Smooth muscle cell (in vitro differentiated cells): ENCODE data around the gene MPIG6B. TPM values are rescaled to one million over a fixed set of nuclear protein-coding genes. Genes with fewer than 3 reads are reported as not detected.

Source experiments
- DNase-seq: peaks from one replicate; lab custom pipeline; 2025; ENCODE audit not compliant: unreplicated experiment; lab: John Stamatoyannopoulos, UW
- H2AFZ ChIP-seq: fragments of 200-600 bp; sonication (generic); 2 replicates; pipeline ENCODE4 v1.6.0; 2016; ENCODE audit warnings: antibody characterized with exemption, low read depth, mild to moderate bottlenecking
- H3F3A ChIP-seq: fragments of 200-600 bp; sonication (generic); 2 replicates; pipeline ENCODE4 v1.6.0; 2017; ENCODE audit warnings: antibody characterized with exemption, low read depth
- H3K27ac ChIP-seq: fragments of 200-600 bp; sonication (generic); 2 replicates; pipeline ENCODE4 v1.5.1; 2016; ENCODE audit warnings: low read depth, mild to moderate bottlenecking
- H3K27me3 ChIP-seq: fragments of 200-600 bp; sonication (generic); 2 replicates; pipeline ENCODE4 v1.6.1; 2016; ENCODE audit warnings: low read depth, mild to moderate bottlenecking
- H3K36me3 ChIP-seq: fragments of 200-600 bp; sonication (generic); 2 replicates; pipeline ENCODE4 v1.5.1; 2016; ENCODE audit warnings: low read depth
- H3K4me1 ChIP-seq: fragments of 200-600 bp; sonication (generic); 2 replicates; pipeline ENCODE4 v1.5.1; 2016; ENCODE audit warnings: low read depth
- H3K4me2 ChIP-seq: fragments of 200-600 bp; sonication (generic); 2 replicates; pipeline ENCODE4 v1.6.0; 2016; ENCODE audit warnings: mild to moderate bottlenecking
- H3K4me3 ChIP-seq: fragments of 200-600 bp; sonication (generic); 2 replicates; pipeline ENCODE4 v1.5.1; 2016; ENCODE audit warnings: mild to moderate bottlenecking
- H3K79me2 ChIP-seq: fragments of 200-600 bp; sonication (generic); 2 replicates; pipeline ENCODE4 v1.6.0; 2016; ENCODE audit warnings: low read depth, mild to moderate bottlenecking
- H3K9ac ChIP-seq: fragments of 200-600 bp; sonication (generic); 2 replicates; pipeline ENCODE4 v1.6.0; 2016; ENCODE audit warnings: low read depth
- H3K9me3 ChIP-seq: fragments of 200-600 bp; sonication (generic); replicated peaks from 2 replicates; pipeline ENCODE4 v1.5.1; 2016; ENCODE audit warnings: low read depth
- H4K20me1 ChIP-seq: fragments of 200-600 bp; sonication (generic); 2 replicates; pipeline ENCODE4 v1.6.0; 2016; ENCODE audit warnings: low read depth
- CTCF ChIP-seq: fragments of 200-600 bp; sonication (generic); IDR thresholded peaks from 2 replicates; pipeline ENCODE4 v1.5.1; 2017; ENCODE audit warnings: borderline replicate concordance, mild to moderate bottlenecking, antibody characterized with exemption; ENCODE audit not compliant: insufficient read depth, poor library complexity, severe bottlenecking
- WGBS: methylation state at CpG from one replicate; pipeline ENCODE4 v1.1.7; 2016; ENCODE audit warnings: low lambda C conversion rate; 5-methylcytosine and 5-hydroxymethylcytosine counted together
- polyA plus RNA-seq: library from polyadenylated mRNA; unstranded; fragments of >200 nt; fragmentation: Nextera tagmentation; extraction: Ambion mirVana; gene quantifications from 2 replicates; pipeline ENCODE4 v1.2.1, GENCODE V29; 2016
- total RNA-seq: library from RNA; depleted of rRNA; stranded (reverse); fragments of >200 nt; gene quantifications from 2 replicates; pipeline ENCODE4 v1.2.3, GENCODE V29; 2014

Gene MPIG6B
- total and polyA plus RNA-seq, 2 experiments from 2014 or later: not detected

GRCh38 chr6:31734821-31735406, 11.7 kb downstream of the MPIG6B start:
- H3K36me3 ChIP-seq: no peaks in the 10 kb centered on the region
- peaks cover 47% of the 10 kb centered on the region for H3K79me2 ChIP-seq
- H3K4me2 ChIP-seq: peak overlapping the region; percentile 100
- no peak overlapping the region for H2AFZ ChIP-seq
- WGBS: 1% methylated on average over 16 of the region's 18 CpGs
- no peak for DNase-seq
- peak overlapping the region; percentile 99 for H3K4me3 ChIP-seq
- peaks cover 45% of the 10 kb centered on the region for H4K20me1 ChIP-seq
- no peak for TF ChIP-seq CTCF
- H3K9ac ChIP-seq: peak overlapping the region; percentile 89
- H3K9me3 ChIP-seq: no peaks in the 10 kb centered on the region
- H3K27me3 ChIP-seq: no peaks in the 10 kb centered on the region
- H3K4me1 ChIP-seq: peaks cover 44% of the 10 kb centered on the region
- H3F3A ChIP-seq: peaks cover 60% of the 10 kb centered on the region
- peak overlapping the region; percentile 84 for H3K27ac ChIP-seq

- H3K27me3 ChIP-seq: no peaks in the 10 kb centered on the region
- H3K79me2 ChIP-seq: peaks cover 47% of the 10 kb centered on the region
- WGBS: 1% methylated on average over 13 of the region's 24 CpGs
- peak within 1 kb of the TSS; percentile 99 for H3K4me3 ChIP-seq
- H3K27ac ChIP-seq: peak within 1 kb of the TSS; percentile 84
- peak within 1 kb of the TSS; percentile 68 for H2AFZ ChIP-seq
- no peaks in the 10 kb centered on the region for H3K36me3 ChIP-seq
- H3K9me3 ChIP-seq: no peaks in the 10 kb centered on the region
- H3K9ac ChIP-seq: peak within 1 kb of the TSS; percentile 89
- peak; percentile 59 for DNase-seq
- peak within 1 kb of the TSS; percentile 100 for H3K4me2 ChIP-seq
- H4K20me1 ChIP-seq: peaks cover 38% of the 10 kb centered on the region
- TF ChIP-seq CTCF: no peak
- peaks cover 45% of the 10 kb centered on the region for H3K4me1 ChIP-seq
- peaks cover 53% of the 10 kb centered on the region for H3F3A ChIP-seq
Measured at GRCh38 chr6:31736021-31736767, 13.0 kb downstream of the MPIG6B start, which contains the start of gene CLIC1. Gene CLIC1 (minus strand): TSS chr6:31736530. CDS start chr6:31736300, 230 bp downstream.

- Histone ChIP-seq H3K4me1 (peaks cover 45% of the 10 kb centered on the region), H3K79me2 (peaks cover 47% of the 10 kb centered on the region), H3K9ac (peak overlapping the region; percentile 89), H4K20me1 (peaks cover 32% of the 10 kb centered on the region), H2AFZ (peak overlapping the region; percentile 68), H3K27me3 (no peaks in the 10 kb centered on the region), H3K4me3 (peak overlapping the region; percentile 99), H3K36me3 (no peaks in the 10 kb centered on the region), H3K4me2 (peak overlapping the region; percentile 100), H3K9me3 (no peaks in the 10 kb centered on the region), H3K27ac (peak overlapping the region; percentile 84), H3F3A (peaks cover 46% of the 10 kb centered on the region)
- TF ChIP-seq CTCF: no peak
- no peak for DNase-seq
- WGBS: 48% methylated on average over 10 of the region's 10 CpGs
Measured at GRCh38 chr6:31736768-31737314, 13.7 kb downstream of the MPIG6B start.
